Suprapubic skin (tissue), 4 donors: ENCODE data around the gene TNFAIP3.

Experiments
- EP300 ChIP-seq: sonication (generic); formaldehyde crosslinking; IDR thresholded peaks from one replicate; pipeline ENCODE4 v1.6.1; 2017; ENCODE audit warnings: antibody characterized with exemption
- POLR2A ChIP-seq, 2 donors: fragments of 450-650 bp; IDR thresholded peaks; one replicate each; pipeline ENCODE4 v1.6.1; 2017; ENCODE audit warnings: antibody characterized with exemption in 2 of 2, mild to moderate bottlenecking in 2 of 2, moderate library complexity in 2 of 2
- POLR2AphosphoS5 ChIP-seq, 3 donors: sonication (generic); formaldehyde crosslinking; IDR thresholded peaks; one replicate each; pipeline ENCODE4 v1.6.1; 2017; ENCODE audit warnings: antibody characterized with exemption in 3 of 3
- TF ChIP-seq, protein P1 (sequence below), 2 donors: fragments of 200-600 bp in 1 of 2; fragments of 450-650 bp in 1 of 2; sonication (generic) in 1 of 2; IDR thresholded peaks; one replicate each; pipeline ENCODE4 v1.5.1; 2016 to 2019; ENCODE audit warnings: antibody characterized with exemption in 2 of 2, mild to moderate bottlenecking in 1 of 2, moderate library complexity in 1 of 2

DNA sequence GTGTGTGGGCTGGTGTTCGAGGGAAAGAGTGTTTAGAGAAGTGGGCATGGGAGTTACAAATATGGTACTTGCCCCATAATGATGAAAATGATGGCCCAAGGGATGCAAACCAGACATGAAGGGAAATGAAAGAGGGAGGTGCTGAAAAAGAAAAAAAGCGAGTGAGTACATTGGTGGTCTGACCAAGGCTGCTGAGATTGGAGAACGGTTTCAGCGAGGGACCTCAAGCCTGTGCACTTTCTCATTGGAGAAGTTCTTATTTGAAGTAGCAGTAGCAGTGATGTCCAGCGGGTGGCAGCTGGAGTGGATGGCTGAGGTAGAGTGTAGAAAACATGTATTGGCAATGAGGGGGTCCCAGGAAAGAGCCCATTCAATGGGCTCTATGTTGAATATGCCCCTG is 54.8 kb downstream of the TNFAIP3 start:
- TF ChIP-seq POLR2AphosphoS5 (IDR thresholded peaks at IDR 0.05) (no peak), EP300 (no peak), POLR2A (IDR thresholded peaks at IDR 0.05) (no peak)
- TF ChIP-seq, protein P1, sequence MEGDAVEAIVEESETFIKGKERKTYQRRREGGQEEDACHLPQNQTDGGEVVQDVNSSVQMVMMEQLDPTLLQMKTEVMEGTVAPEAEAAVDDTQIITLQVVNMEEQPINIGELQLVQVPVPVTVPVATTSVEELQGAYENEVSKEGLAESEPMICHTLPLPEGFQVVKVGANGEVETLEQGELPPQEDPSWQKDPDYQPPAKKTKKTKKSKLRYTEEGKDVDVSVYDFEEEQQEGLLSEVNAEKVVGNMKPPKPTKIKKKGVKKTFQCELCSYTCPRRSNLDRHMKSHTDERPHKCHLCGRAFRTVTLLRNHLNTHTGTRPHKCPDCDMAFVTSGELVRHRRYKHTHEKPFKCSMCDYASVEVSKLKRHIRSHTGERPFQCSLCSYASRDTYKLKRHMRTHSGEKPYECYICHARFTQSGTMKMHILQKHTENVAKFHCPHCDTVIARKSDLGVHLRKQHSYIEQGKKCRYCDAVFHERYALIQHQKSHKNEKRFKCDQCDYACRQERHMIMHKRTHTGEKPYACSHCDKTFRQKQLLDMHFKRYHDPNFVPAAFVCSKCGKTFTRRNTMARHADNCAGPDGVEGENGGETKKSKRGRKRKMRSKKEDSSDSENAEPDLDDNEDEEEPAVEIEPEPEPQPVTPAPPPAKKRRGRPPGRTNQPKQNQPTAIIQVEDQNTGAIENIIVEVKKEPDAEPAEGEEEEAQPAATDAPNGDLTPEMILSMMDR (IDR thresholded peaks at IDR 0.05) = no peak
